Large intestine (tissue), 3 donors: ENCODE results near the gene ARL4D. TPM values are rescaled to one million over a fixed set of nuclear protein-coding genes. Genes with fewer than 3 reads are reported as not detected.
"Not testable (repeated sequence)": the region's sequence is repeated elsewhere in the genome, so short reads cannot be mapped to it uniquely, and the experiment has no call there.

ENCODE experiments used
- DNase-seq, 2 donors: peaks; one replicate each; pipeline versions ENCODE4 v3.0.0 to v3.0.0-alpha.2; 2013
- H3K27ac ChIP-seq: one replicate; pipeline ENCODE4 v1.5.1; 2013; ENCODE audit warnings: low read length
- H3K27me3 ChIP-seq: 2 replicates; pipeline ENCODE4 v1.6.1; 2013; ENCODE audit warnings: low read length; ENCODE audit not compliant: control insufficient read depth, insufficient read depth
- H3K36me3 ChIP-seq: 2 replicates; pipeline ENCODE4 v1.6.1; 2013; ENCODE audit warnings: low read length; ENCODE audit not compliant: control insufficient read depth, insufficient read depth
- H3K4me1 ChIP-seq: one replicate; pipeline ENCODE4 v1.6.1; 2013; ENCODE audit warnings: low read length; ENCODE audit not compliant: control insufficient read depth, insufficient read depth
- H3K4me3 ChIP-seq: one replicate; pipeline ENCODE4 v1.5.1; 2013; ENCODE audit warnings: low read length
- H3K9me3 ChIP-seq: one replicate; pipeline ENCODE4 v1.6.1; 2013; ENCODE audit warnings: mild to moderate bottlenecking, low read depth, low read length, moderate library complexity; ENCODE audit not compliant: control insufficient read depth
- WGBS: methylation state at CpG from one replicate; pipeline ENCODE4 v1.1.5; 2013; ENCODE audit warnings: low lambda C conversion rate; ENCODE audit not compliant: insufficient coverage; 5-methylcytosine and 5-hydroxymethylcytosine counted together
- polyA plus RNA-seq: library from polyadenylated mRNA; unstranded; fragments of 120-200 nt; gene quantifications from one replicate; pipeline ENCODE4 v1.2.1, GENCODE V29; 2013

The ARL4D gene
- polyA plus RNA-seq, 1 donor, result 5.4 TPM

- Histone ChIP-seq H3K9me3 (no peaks in the 10 kb centered on the region), H3K4me3 (peak overlapping the region; percentile 50), H3K4me1 (peaks cover 14% of the 10 kb centered on the region), H3K27ac (peak overlapping the region; percentile 83), H3K36me3 (no peaks in the 10 kb centered on the region), H3K27me3 (no peaks in the 10 kb centered on the region)
- peak in 1 of 2 donors; percentile 7 for DNase-seq
- 52% methylated on average over 3 of the region's 17 CpGs for WGBS
Measured at GRCh38 chr17:43359469-43360110, 39.2 kb upstream of the ARL4D start.

GRCh38 chr17:43360376-43360738, 38.4 kb upstream of the ARL4D start:
- Histone ChIP-seq H3K4me1 (peaks cover 14% of the 10 kb centered on the region), H3K27ac (peak overlapping the region; percentile 83), H3K36me3 (no peaks in the 10 kb centered on the region), H3K4me3 (peak overlapping the region; percentile 50), H3K9me3 (no peaks in the 10 kb centered on the region), H3K27me3 (no peaks in the 10 kb centered on the region)
- DNase-seq, result peak; percentile 80 to 88
- WGBS, result 0% methylated on average over 2 of the region's 18 CpGs

- no CpG with 5 or more reads among the region's 56 CpGs for WGBS
- Histone ChIP-seq H3K27ac (peak overlapping the region; percentile 83), H3K27me3 (no peaks in the 10 kb centered on the region), H3K36me3 (no peaks in the 10 kb centered on the region), H3K4me1 (peaks cover 14% of the 10 kb centered on the region), H3K4me3 (peak overlapping the region; percentile 50), H3K9me3 (no peaks in the 10 kb centered on the region)
- DNase-seq, result peak; percentile 98 to 100
Measured at GRCh38 chr17:43360739-43361505, 37.9 kb upstream of the ARL4D start.

GRCh38 chr17:43363181-43363925, 35.4 kb upstream of the ARL4D start:
- Histone ChIP-seq H3K36me3 (no peaks in the 10 kb centered on the region), H3K27ac (no peak overlapping the region), H3K4me1 (peaks cover 20% of the 10 kb centered on the region), H3K4me3 (no peak overlapping the region), H3K27me3 (no peaks in the 10 kb centered on the region), H3K9me3 (no peaks in the 10 kb centered on the region)
- WGBS, result 97% methylated on average over 6 of the region's 27 CpGs
- DNase-seq, result no peak

- no peaks in the 10 kb centered on the region for H3K9me3 ChIP-seq
- no peaks in the 10 kb centered on the region for H3K27me3 ChIP-seq
- no peak overlapping the region for H3K27ac ChIP-seq
- H3K4me3 ChIP-seq, result no peak overlapping the region
- peaks cover 20% of the 10 kb centered on the region for H3K4me1 ChIP-seq
- 80% methylated on average over 1 of the region's 10 CpGs for WGBS
- no peak for DNase-seq
- H3K36me3 ChIP-seq, result no peaks in the 10 kb centered on the region
Measured at GRCh38 chr17:43363926-43364285, 34.9 kb upstream of the ARL4D start.

GRCh38 chr17:43365356-43365755, 33.4 kb upstream of the ARL4D start:
- H3K27ac ChIP-seq, result peak overlapping the region; percentile 34
- WGBS, result 100% methylated on average over 1 of the region's 4 CpGs
- peaks cover 16% of the 10 kb centered on the region for H3K4me1 ChIP-seq
- DNase-seq, result peak in 1 of 2 donors; percentile 17
- H3K4me3 ChIP-seq, result no peak overlapping the region
- no peaks in the 10 kb centered on the region for H3K27me3 ChIP-seq
- H3K9me3 ChIP-seq, result no peaks in the 10 kb centered on the region
- no peaks in the 10 kb centered on the region for H3K36me3 ChIP-seq

- WGBS, result no CpG with 5 or more reads among the region's 9 CpGs
- not testable (repeated sequence) for H3K36me3 ChIP-seq, H3K4me3 ChIP-seq, DNase-seq, H3K27me3 ChIP-seq, H3K9me3 ChIP-seq, H3K27ac ChIP-seq
- peaks cover 16% of the 10 kb centered on the region for H3K4me1 ChIP-seq
Measured at GRCh38 chr17:43365921-43366320, 32.9 kb upstream of the ARL4D start.

GRCh38 chr17:43366891-43367736, 31.7 kb upstream of the ARL4D start:
- H3K27me3 ChIP-seq, result no peaks in the 10 kb centered on the region
- H3K27ac ChIP-seq, result peak overlapping the region; percentile 92
- no peaks in the 10 kb centered on the region for H3K9me3 ChIP-seq
- H3K4me1 ChIP-seq, result peaks cover 25% of the 10 kb centered on the region
- H3K4me3 ChIP-seq, result no peak overlapping the region
- WGBS, result 93% methylated on average over 3 of the region's 25 CpGs
- DNase-seq, result peak in 1 of 2 donors; percentile 7
- H3K36me3 ChIP-seq, result no peaks in the 10 kb centered on the region

GRCh38 chr17:43367737-43368242, 31.0 kb upstream of the ARL4D start:
- WGBS, result 80% methylated on average over 1 of the region's 11 CpGs
- no peaks in the 10 kb centered on the region for H3K9me3 ChIP-seq
- H3K27ac ChIP-seq, result peak overlapping the region; percentile 92
- no peaks in the 10 kb centered on the region for H3K36me3 ChIP-seq
- DNase-seq, result peak; percentile 57 to 87
- H3K4me1 ChIP-seq, result peaks cover 25% of the 10 kb centered on the region
- no peaks in the 10 kb centered on the region for H3K27me3 ChIP-seq
- peak overlapping the region; percentile 50 for H3K4me3 ChIP-seq
